Measurements from ENCODE around the gene ERO1B.
A peak's percentile ranks its signal among the peaks of the same experiment; 100 is the strongest.

Gene ERO1B

GRCh38 chr1:236176337-236177336, 105.1 kb downstream of the ERO1B start:
- DNase-seq: peak; percentile 7

- no peak for DNase-seq
These were observed 106.0 kb downstream of the ERO1B start for GRCh38 chr1:236175642-236176336.

- no peak for DNase-seq
These were observed 108.5 kb downstream of the ERO1B start for GRCh38 chr1:236173174-236173767.

GRCh38 chr1:236172041-236172579, 109.6 kb downstream of the ERO1B start:
- no peak for DNase-seq

GRCh38 chr1:236168716-236169429, 112.9 kb downstream of the ERO1B start:
- DNase-seq: peak; percentile 32

- DNase-seq: no peak
These were observed 114.2 kb downstream of the ERO1B start for GRCh38 chr1:236167578-236167977.

- no peak for DNase-seq
These were observed 114.6 kb downstream of the ERO1B start for GRCh38 chr1:236167154-236167553.

GRCh38 chr1:236166041-236166440, 115.7 kb downstream of the ERO1B start:
- no peak for DNase-seq

Measured in EL (cell line).